Keratinocyte (primary cell): Measurements from ENCODE around the gene ITPK1.

Experiments used
- CTCF ChIP-seq, 3 experiments: IDR thresholded peaks in 1 of 3; conservative IDR thresholded peaks in 1 of 3; optimal IDR thresholded peaks in 1 of 3; 2 replicates in 2 of 3; 3 replicates in 1 of 3; pipeline versions ENCODE3 to v1.5.1; 2011; ENCODE audit warnings: low read length in 3 of 3, mild to moderate bottlenecking in 3 of 3, moderate library complexity in 2 of 3, control low read depth in 1 of 3, inconsistent platforms in 1 of 3; ENCODE audit not compliant: insufficient read depth in 2 of 3; ENCODE audit errors: extremely low read depth in 1 of 3
- EZH2 ChIP-seq: IDR thresholded peaks from one replicate; pipeline ENCODE4 v1.6.1; 2012; ENCODE audit warnings: inconsistent platforms, mild to moderate bottlenecking, low read length, moderate library complexity

- TF ChIP-seq CTCF (optimal IDR thresholded peaks at IDR 0.05 in 1 of 3, IDR thresholded peaks at IDR 0.05 in 1 of 3, conservative IDR thresholded peaks at IDR 0.05 in 1 of 3; ENCODE audit: extremely low read depth in 1 of 3, insufficient read depth in 2 of 3, low read length in 3 of 3) (no peak), EZH2 (no peak)
Observed at GRCh38 chr14:93015505-93015904, 100.2 kb downstream of the ITPK1 start.
